HepG2 (cell line): ENCODE results near the gene PIK3R5.

Source experiments
- CTCF ChIP-seq: sonication (generic); formaldehyde crosslinking; IDR thresholded peaks from 2 replicates; pipeline ENCODE4 v1.5.0; 2020; ENCODE audit warnings: mild to moderate bottlenecking, missing genetic modification reagents, moderate library complexity
- EZH2 ChIP-seq: conservative IDR thresholded peaks from 2 replicates; pipeline ENCODE4 v1.6.1; 2012; ENCODE audit warnings: mild to moderate bottlenecking, low read depth, low read length, moderate library complexity
- FOSL2 ChIP-seq: sonication (generic); formaldehyde crosslinking; IDR thresholded peaks from 2 replicates; pipeline ENCODE4 v1.4.0; 2020; ENCODE audit warnings: missing genetic modification reagents
- HIC2 ChIP-seq: sonication (generic); formaldehyde crosslinking; IDR thresholded peaks from 2 replicates; pipeline ENCODE4 v1.9.0; 2022; ENCODE audit warnings: low read depth, missing genetic modification reagents
- POLR2A ChIP-seq, 2 experiments: IDR thresholded peaks; 2 replicates each; pipeline ENCODE4 v1.6.1; 2011; ENCODE audit warnings: low read depth in 2 of 2, low read length in 2 of 2, mild to moderate bottlenecking in 1 of 2, moderate library complexity in 1 of 2; ENCODE audit not compliant: insufficient read depth in 1 of 2
- ZNF280B ChIP-seq: sonication (generic); formaldehyde crosslinking; IDR thresholded peaks from 2 replicates; pipeline ENCODE4 v1.5.0; 2020; ENCODE audit warnings: missing genetic modification reagents, mild to moderate bottlenecking, borderline replicate concordance
- ZNF281 ChIP-seq: sonication (generic); formaldehyde crosslinking; IDR thresholded peaks from 2 replicates; pipeline ENCODE4 v1.4.0; 2020; ENCODE audit warnings: missing genetic modification reagents, borderline replicate concordance
- ZNF329 ChIP-seq: sonication (generic); formaldehyde crosslinking; IDR thresholded peaks from 2 replicates; pipeline ENCODE4 v1.9.0; 2021; ENCODE audit warnings: low read depth, mild to moderate bottlenecking, missing genetic modification reagents
- ZNF431 ChIP-seq: sonication (generic); formaldehyde crosslinking; IDR thresholded peaks from 2 replicates; pipeline ENCODE4 v1.9.0; 2022; ENCODE audit warnings: missing genetic modification reagents, low read depth, mild to moderate bottlenecking, borderline replicate concordance
- ZSCAN31 ChIP-seq: sonication (generic); formaldehyde crosslinking; IDR thresholded peaks from 2 replicates; pipeline ENCODE4 v1.5.0; 2020; ENCODE audit warnings: low read depth, mild to moderate bottlenecking, missing genetic modification reagents

- TF ChIP-seq FOSL2 (CRISPR knock-in tag) (no peak), ZNF329 (CRISPR knock-in tag) (no peak), ZNF280B (CRISPR knock-in tag) (no peak), ZNF281 (no peak), POLR2A (IDR thresholded peaks at IDR 0.05; ENCODE audit: insufficient read depth in 1 of 2, low read depth in 2 of 2, low read length in 2 of 2) (no peak), EZH2 (no peak), ZSCAN31 (CRISPR knock-in tag) (no peak), CTCF (CRISPR knock-in tag) (no peak), HIC2 (CRISPR knock-in tag) (no peak), ZNF431 (CRISPR knock-in tag) (no peak)
These were observed 89.5 kb downstream of the PIK3R5 start for GRCh38 chr17:8875957-8876356.
